Uterus (tissue), 4 donors: ENCODE results near the gene FPR2. TPM values are rescaled to one million over a fixed set of nuclear protein-coding genes. Genes with fewer than 3 reads are reported as not detected.

Source experiments
- DNase-seq, 2 donors: peaks; one replicate each; pipeline ENCODE4 v3.0.0-alpha.2; 2019 to 2020
- H3K27ac ChIP-seq, 2 donors: fragments of 200-600 bp; sonication (generic); 1 replicate in 1 of 2; 2 replicates in 1 of 2; pipeline ENCODE4 v1.5.1; 2016 to 2018
- H3K27me3 ChIP-seq, 2 donors: fragments of 200-600 bp; sonication (generic); one replicate each; pipeline ENCODE4 v1.5.1; 2018 to 2019; ENCODE audit warnings: control low read depth in 1 of 2
- H3K36me3 ChIP-seq, 2 donors: fragments of 200-600 bp; sonication (generic); one replicate each; pipeline ENCODE4 v1.5.1; 2019; ENCODE audit warnings: control low read depth in 1 of 2
- H3K4me1 ChIP-seq, 2 donors: fragments of 200-600 bp; sonication (generic); one replicate each; pipeline ENCODE4 v1.5.1; 2018 to 2019; ENCODE audit warnings: control low read depth in 1 of 2
- H3K4me3 ChIP-seq, 2 donors: fragments of 200-600 bp; sonication (generic); 1 replicate in 1 of 2; 2 replicates in 1 of 2; pipeline ENCODE4 v1.5.1; 2018 to 2019; ENCODE audit warnings: mild to moderate bottlenecking in 1 of 2
- H3K9me3 ChIP-seq, 2 donors: fragments of 200-600 bp; sonication (generic); one replicate each; pipeline ENCODE4 v1.5.1; 2019; ENCODE audit warnings: control low read depth in 1 of 2
- POLR2A ChIP-seq, 2 donors: fragments of 450-650 bp; IDR thresholded peaks; one replicate each; pipeline ENCODE4 v1.6.1; 2016; ENCODE audit warnings: antibody characterized with exemption in 2 of 2, mild to moderate bottlenecking in 1 of 2, moderate library complexity in 1 of 2
- intact Hi-C: fragments of 100-400 bp; cut with DNase I; formaldehyde crosslinking; loops from one replicate; pipeline ENCODE4 v1.15.1; 2023; ENCODE audit warnings: low total_unique reads
- total RNA-seq, 4 donors: library from RNA; depleted of rRNA in 3 of 4; stranded (reverse); fragments of >200 nt in 3 of 4; gene quantifications; one replicate each; pipeline versions ENCODE4 v1.1.0 to v1.2.4, GENCODE V29; 2014 to 2023
- TF ChIP-seq, protein P1 (sequence below), 4 experiments: fragments of 200-600 bp in 2 of 4; fragments of 450-650 bp in 2 of 4; sonication (generic) in 2 of 4; IDR thresholded peaks; one replicate each; pipeline ENCODE4 v1.5.1; 2016 to 2019; ENCODE audit warnings: antibody characterized with exemption in 4 of 4, mild to moderate bottlenecking in 2 of 4, moderate library complexity in 1 of 4
- donor health status: DM: yes; HTN: yes; CAD: no.

Gene FPR2
- total RNA-seq, 4 donors from 2014 or later, result 0.58 to 0.76 TPM; not detected in 2

DNA sequence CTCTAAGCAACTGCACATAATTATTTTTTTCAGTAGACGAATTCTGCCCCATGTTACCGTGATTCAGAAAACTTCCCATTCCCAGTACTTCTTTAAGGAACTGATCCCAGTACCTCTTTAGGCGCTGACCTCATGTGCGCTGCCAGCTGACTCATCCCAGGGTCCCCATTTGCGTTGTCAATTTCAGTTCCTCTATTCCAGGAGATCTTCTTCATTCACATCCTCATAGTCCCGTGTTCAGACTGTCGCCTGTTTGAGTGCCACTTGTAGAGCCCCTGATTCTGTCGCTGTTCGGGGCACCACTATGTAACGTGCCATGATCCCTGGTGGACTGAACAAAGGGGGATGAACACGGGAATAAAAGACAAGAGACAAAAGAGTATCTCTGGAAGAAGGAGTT lies 50.4 kb downstream of the FPR2 start:
- H3K9me3 ChIP-seq, result no peaks in the 10 kb centered on the region
- H3K36me3 ChIP-seq, result no peaks in the 10 kb centered on the region
- no peak for TF ChIP-seq POLR2A (IDR thresholded peaks at IDR 0.05)
- TF ChIP-seq, protein P1, sequence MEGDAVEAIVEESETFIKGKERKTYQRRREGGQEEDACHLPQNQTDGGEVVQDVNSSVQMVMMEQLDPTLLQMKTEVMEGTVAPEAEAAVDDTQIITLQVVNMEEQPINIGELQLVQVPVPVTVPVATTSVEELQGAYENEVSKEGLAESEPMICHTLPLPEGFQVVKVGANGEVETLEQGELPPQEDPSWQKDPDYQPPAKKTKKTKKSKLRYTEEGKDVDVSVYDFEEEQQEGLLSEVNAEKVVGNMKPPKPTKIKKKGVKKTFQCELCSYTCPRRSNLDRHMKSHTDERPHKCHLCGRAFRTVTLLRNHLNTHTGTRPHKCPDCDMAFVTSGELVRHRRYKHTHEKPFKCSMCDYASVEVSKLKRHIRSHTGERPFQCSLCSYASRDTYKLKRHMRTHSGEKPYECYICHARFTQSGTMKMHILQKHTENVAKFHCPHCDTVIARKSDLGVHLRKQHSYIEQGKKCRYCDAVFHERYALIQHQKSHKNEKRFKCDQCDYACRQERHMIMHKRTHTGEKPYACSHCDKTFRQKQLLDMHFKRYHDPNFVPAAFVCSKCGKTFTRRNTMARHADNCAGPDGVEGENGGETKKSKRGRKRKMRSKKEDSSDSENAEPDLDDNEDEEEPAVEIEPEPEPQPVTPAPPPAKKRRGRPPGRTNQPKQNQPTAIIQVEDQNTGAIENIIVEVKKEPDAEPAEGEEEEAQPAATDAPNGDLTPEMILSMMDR (IDR thresholded peaks at IDR 0.05), result no peak
- intact Hi-C loops, result no loop called here
- no peaks in the 10 kb centered on the region for H3K4me1 ChIP-seq
- no peak for DNase-seq
- no peak overlapping the region for H3K27ac ChIP-seq
- no peak overlapping the region for H3K4me3 ChIP-seq
- no peaks in the 10 kb centered on the region for H3K27me3 ChIP-seq

DNA sequence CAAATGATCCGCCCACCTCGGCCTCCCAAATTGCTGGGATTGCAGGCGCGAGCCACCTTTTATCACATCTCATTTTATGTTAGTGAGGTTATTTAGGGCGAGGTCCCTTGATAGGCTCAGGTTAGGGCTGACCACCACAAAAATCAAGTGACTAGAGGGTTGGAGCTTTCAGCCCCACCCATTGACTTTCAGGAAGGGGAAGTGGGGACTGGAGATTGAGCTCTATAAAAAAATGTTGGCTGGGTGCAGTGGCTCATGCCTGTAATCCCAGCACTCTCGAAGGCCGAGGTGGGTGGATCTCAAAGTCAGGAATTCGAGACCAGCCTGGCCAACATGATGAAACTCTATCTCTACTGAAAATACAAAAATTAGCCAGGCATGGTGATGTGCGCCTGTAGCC lies 54.1 kb downstream of the FPR2 start:
- no peak for TF ChIP-seq POLR2A (IDR thresholded peaks at IDR 0.05)
- TF ChIP-seq, protein P1 (IDR thresholded peaks at IDR 0.05), result no peak
- H3K27ac ChIP-seq, result no peak overlapping the region
- no peaks in the 10 kb centered on the region for H3K27me3 ChIP-seq
- no peak for DNase-seq
- no peaks in the 10 kb centered on the region for H3K4me1 ChIP-seq
- H3K9me3 ChIP-seq, result no peaks in the 10 kb centered on the region
- no peak overlapping the region for H3K4me3 ChIP-seq
- no peaks in the 10 kb centered on the region for H3K36me3 ChIP-seq
- intact Hi-C loops, result no loop called here

GRCh38 chr19:51816711-51817110 lies 55.7 kb downstream of the FPR2 start:
- no peak overlapping the region for H3K27ac ChIP-seq
- H3K27me3 ChIP-seq, result no peaks in the 10 kb centered on the region
- H3K9me3 ChIP-seq, result no peaks in the 10 kb centered on the region
- TF ChIP-seq, protein P1 (IDR thresholded peaks at IDR 0.05), result no peak
- TF ChIP-seq POLR2A (IDR thresholded peaks at IDR 0.05), result no peak
- no peak for DNase-seq
- H3K4me1 ChIP-seq, result no peaks in the 10 kb centered on the region
- intact Hi-C loops, result no loop called here
- no peak overlapping the region for H3K4me3 ChIP-seq
- H3K36me3 ChIP-seq, result no peaks in the 10 kb centered on the region

- Histone ChIP-seq H3K9me3 (no peaks in the 10 kb centered on the region), H3K4me1 (no peaks in the 10 kb centered on the region), H3K27me3 (no peaks in the 10 kb centered on the region), H3K27ac (no peak overlapping the region), H3K36me3 (no peaks in the 10 kb centered on the region), H3K4me3 (no peak overlapping the region)
- intact Hi-C loops, result no loop called here
- no peak for DNase-seq
- TF ChIP-seq POLR2A (IDR thresholded peaks at IDR 0.05), result no peak
- TF ChIP-seq, protein P1 (IDR thresholded peaks at IDR 0.05), result no peak
Measured at GRCh38 chr19:51820011-51820410, 59.0 kb downstream of the FPR2 start.

Other genes with a start within 250 kb of the FPR2 start
- gene SIGLEC6, start 229.5 kb upstream of the FPR2 start, total RNA-seq, result 1 to 10 TPM in 2 of 4 donors, under 1 TPM in 2; 0.29 to 7.2 (median 0.77) TPM
- 10 to 100 TPM in 2 of 4 donors, 1 to 10 TPM in 2; 4.1 to 17.8 (median 9.3) TPM for gene ZNF175, start 189.9 kb upstream of the FPR2 start, total RNA-seq
- gene SIGLEC5, start 130.8 kb upstream of the FPR2 start, total RNA-seq, result 1 to 10 TPM in 1 of 4 donors, under 1 TPM in 2, not detected in 1; 0.41 to 6.8 (median 0.85) TPM
- gene SIGLEC14, start 114.4 kb upstream of the FPR2 start, total RNA-seq, result 1 to 10 TPM in 2 of 4 donors, under 1 TPM in 1, not detected in 1; 0.69 to 3.5 (median 1.0) TPM
- 100 to 1,000 TPM in 1 of 4 donors, 10 to 100 TPM in 2, 1 to 10 TPM in 1; 9.7 to 112 (median 22.5) TPM for gene SPACA6, start 67.8 kb upstream of the FPR2 start, total RNA-seq
- 1 to 10 TPM in 1 of 4 donors, under 1 TPM in 3; 0.29 to 2.0 (median 0.70) TPM for gene HAS1, start 37.2 kb upstream of the FPR2 start, total RNA-seq
- gene FPR1, start 9.3 kb upstream of the FPR2 start, total RNA-seq, result 10 to 100 TPM in 1 of 4 donors, 1 to 10 TPM in 2, under 1 TPM in 1; 0.51 to 58.2 (median 2.1) TPM
- gene FPR3, start 34.0 kb downstream of the FPR2 start, total RNA-seq, result 1 to 10 TPM in 3 of 4 donors, not detected in 1; 1.2 to 5.6 (median 1.8) TPM
- gene ZNF577, start 126.8 kb downstream of the FPR2 start, total RNA-seq, result 10 to 100 TPM; 20.6 to 31.2 (median 25.1) TPM
- gene ZNF649, start 143.8 kb downstream of the FPR2 start, total RNA-seq, result 10 to 100 TPM in 2 of 4 donors, 1 to 10 TPM in 2; 3.1 to 36.4 (median 14.6) TPM
- 10 to 100 TPM in 2 of 4 donors, 1 to 10 TPM in 2; 1.0 to 12.0 (median 9.0) TPM for gene ZNF613, start 166.3 kb downstream of the FPR2 start, total RNA-seq
- gene ZNF350, start 225.7 kb downstream of the FPR2 start, total RNA-seq, result 10 to 100 TPM in 3 of 4 donors, 1 to 10 TPM in 1; 2.3 to 28.0 (median 15.1) TPM
- 10 to 100 TPM in 2 of 4 donors, 1 to 10 TPM in 2; 9.7 to 35.9 (median 15.4) TPM for gene ZNF615, start 247.0 kb downstream of the FPR2 start, total RNA-seq